DOHH2 (cell line): ENCODE data around the gene CTU1.

Experiments used
- CTCF ChIP-seq: fragments of 200-600 bp; sonication (generic); IDR thresholded peaks from one replicate; pipeline ENCODE4 v1.5.1; 2014; ENCODE audit warnings: antibody characterized with exemption, mild to moderate bottlenecking, low read depth, low read length; ENCODE audit not compliant: poor library complexity, severe bottlenecking
- EZH2phosphoT487 ChIP-seq: fragments of 200-600 bp; sonication (generic); IDR thresholded peaks from 2 replicates; pipeline ENCODE4 v1.6.1; 2017; ENCODE audit warnings: borderline replicate concordance, mild to moderate bottlenecking, antibody characterized with exemption, low read length, moderate library complexity, mixed read lengths

GRCh38 chr19:51083181-51083580 is 25.0 kb downstream of the CTU1 start:
- TF ChIP-seq EZH2phosphoT487: no peak
- no peak for TF ChIP-seq CTCF
